DLD1 (cell line): ENCODE data around the gene GABRA1.

Experiments
- in situ Hi-C: cut with HindIII; loops from 2 replicates; pipeline ENCODE4 v1.10.0; 2017; ENCODE audit warnings: low sequenced_read_pairs

GABRA1 gene

DNA sequence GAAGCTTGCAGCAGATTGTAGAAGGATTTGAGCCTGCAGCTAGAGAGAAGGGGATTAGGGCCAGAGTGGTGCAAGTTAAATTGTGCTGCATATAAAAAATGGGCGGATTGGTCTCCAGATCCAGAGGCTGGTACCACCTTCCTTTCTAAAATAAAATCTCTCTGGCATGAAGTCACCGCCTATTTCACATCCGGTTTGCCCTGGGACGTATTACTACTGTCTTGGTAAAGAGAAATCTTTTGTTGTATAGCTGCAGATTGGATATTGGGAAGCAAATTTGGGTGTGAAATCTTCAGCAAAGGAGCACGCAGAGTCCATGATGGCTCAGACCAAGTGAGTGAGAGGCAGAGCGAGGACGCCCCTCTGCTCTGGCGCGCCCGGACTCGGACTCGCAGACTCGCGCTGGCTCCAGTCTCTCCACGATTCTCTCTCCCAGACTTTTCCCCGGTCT, at the start of gene GABRA1:
GABRA1 (plus strand) TSS at position 180 of the 451 bp plus-strand sequence. CDS start 2,691 bp downstream, outside the sequence.
- in situ Hi-C loops: no loop called here

DNA sequence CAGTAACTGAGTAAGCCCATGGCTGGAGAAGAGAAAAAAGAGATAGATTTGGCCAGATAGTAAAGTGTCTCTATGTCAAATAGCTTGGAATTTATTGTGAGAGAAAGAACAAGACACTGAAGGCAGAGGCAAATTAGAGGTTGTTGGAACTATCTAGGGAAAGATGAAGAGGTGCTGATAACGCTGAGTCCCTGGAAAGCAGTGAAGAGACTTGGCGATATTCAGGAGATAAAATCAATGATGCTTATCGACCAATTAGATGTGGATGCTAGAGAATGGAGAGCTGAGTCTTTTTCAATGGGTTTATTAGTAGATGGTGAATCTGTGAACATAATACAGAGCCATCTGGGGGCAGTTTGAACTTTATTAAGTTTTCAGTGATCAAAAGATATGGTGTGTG, 48.6 kb upstream of the GABRA1 start:
- in situ Hi-C loops: no loop called here

DNA sequence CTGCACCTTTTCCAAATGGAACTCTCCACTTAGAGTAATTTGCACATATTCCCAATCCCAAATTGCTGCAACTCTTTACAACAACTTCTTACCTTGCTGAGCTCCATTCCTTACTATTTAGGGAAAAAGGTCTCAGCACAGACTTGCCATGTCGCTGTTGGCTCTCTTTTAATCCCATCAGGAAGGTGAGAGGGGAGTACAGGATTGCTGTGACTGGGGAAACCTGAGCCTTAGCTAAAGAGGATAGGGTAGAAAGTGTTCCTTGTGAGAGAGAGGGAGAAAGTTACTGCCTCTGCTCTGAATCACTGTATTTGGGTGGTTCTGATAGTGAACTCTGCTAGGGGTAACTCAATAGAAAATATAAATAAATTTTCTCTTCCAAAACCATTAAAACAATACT, 43.7 kb upstream of the GABRA1 start:
- in situ Hi-C loops: no loop called here

DNA sequence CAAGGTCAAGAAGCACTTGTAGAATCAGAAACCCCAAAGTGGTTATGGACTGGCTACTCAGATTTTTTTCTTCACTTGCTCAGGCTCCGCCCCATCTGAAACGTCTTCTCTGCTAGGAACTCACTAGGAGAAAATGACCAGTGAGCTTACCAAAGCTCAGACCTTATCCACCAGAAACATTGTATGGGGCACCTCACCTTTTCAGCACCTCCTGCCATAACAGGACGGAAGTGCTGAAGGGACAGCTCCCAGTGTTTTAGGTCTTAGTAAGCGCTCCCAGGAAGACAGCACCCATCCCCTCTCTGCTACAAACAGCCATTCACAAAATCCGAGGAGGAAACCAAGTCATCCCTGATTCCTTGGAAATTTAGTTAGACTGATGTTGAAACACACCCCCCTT, 1.2 kb upstream of the GABRA1 start:
- in situ Hi-C loops: no loop called here

- in situ Hi-C loops: no loop called here
Measured at GRCh38 chr5:161847447-161847846, 473 bp upstream of the GABRA1 start.

GRCh38 chr5:161850491-161850890, 2.6 kb downstream of the GABRA1 start:
- in situ Hi-C loops: no loop called here

DNA sequence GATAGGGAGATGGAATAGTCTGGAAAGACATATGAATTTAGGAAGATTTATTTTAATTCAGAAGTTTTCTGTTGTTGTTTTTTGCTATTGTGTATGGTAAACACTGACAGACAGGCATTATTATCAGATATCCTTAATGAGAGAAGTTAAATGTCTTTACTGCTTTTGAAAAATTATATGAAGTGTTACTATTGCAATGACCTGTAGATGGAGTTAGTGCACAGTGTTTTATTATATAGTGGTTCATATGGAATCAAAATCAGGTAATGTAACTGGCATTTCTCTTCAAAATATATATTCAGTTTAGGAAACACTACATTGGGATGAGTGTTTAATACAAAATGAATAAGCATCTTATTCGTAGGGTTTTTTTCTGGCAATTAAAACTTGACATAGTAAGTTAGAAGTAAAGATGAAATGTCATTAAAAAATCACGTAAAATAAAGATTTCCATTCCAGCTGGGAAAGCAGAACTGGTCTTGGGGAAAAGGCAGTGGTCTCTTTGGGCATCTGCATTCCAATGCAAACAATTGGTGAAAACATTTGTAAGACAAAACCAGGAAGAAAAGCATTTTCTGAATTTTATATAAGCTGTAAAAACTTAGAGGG, 3.9 kb downstream of the GABRA1 start:
- in situ Hi-C loops: no loop called here

- in situ Hi-C loops: no loop called here
Measured at GRCh38 chr5:161857358-161857757, 9.4 kb downstream of the GABRA1 start.

DNA sequence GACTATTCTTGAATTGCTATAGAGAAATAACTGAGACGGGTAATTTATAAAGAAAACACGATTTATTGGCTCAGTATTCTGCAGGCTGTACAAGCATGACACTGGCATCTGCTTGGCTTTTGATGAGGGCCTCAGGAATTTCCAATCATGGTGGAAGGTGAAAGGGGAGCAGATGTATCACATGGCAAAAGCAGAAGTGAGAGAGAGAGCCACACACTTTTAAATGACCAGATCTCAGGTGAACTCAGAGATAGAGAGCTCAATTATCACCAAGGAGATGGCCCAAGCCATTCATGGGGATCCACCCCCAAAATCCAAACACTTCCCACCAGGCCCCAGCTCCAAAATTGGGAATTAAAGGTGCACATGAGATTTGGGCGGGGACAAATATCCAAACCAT, 15.3 kb downstream of the GABRA1 start:
- in situ Hi-C loops: no loop called here

- in situ Hi-C loops: no loop called here
Measured at GRCh38 chr5:161863811-161864210, 15.9 kb downstream of the GABRA1 start.

DNA sequence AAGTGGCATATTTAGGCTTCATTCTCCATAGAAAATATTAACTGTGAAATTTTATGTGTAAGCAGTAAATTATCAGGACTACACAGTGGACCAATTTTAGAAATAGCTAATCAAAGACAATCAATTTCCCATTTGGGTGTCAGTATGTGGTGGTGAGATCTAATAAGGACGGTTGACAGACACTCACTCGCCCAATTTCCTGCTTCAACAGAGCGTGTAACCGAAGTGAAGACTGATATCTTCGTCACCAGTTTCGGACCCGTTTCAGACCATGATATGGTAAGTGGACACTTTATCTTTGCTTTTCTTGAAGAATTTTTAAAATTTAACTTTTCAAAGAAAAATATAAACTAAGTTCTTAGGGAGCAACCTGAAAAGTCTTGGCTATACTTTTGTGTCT, 17.6 kb downstream of the GABRA1 start:
- in situ Hi-C loops: no loop called here

DNA sequence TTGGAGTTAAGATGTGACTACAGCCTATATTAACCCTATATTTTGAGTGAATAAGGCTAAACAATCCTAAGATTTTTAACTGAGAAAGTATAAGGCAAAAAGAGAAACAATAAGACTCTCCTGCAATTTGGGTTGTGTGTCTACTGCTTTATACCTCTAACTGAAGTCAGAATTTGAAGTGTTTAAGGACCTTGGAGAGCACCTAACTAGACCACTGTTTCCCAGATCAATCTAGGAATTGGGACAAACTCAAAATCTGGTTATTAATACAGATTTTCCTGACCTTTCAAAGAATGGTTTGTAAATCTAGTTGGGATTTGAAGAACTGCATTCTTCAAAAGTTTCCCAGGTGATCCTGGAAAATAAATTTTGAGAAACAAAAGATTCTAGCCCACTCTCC, 42.1 kb downstream of the GABRA1 start:
- in situ Hi-C loops: no loop called here

- in situ Hi-C loops: no loop called here
Measured at GRCh38 chr5:161895514-161895913, 47.6 kb downstream of the GABRA1 start.

- in situ Hi-C loops: no loop called here
Measured at GRCh38 chr5:161897033-161897432, 49.1 kb downstream of the GABRA1 start.

- in situ Hi-C loops: no loop called here
Measured at GRCh38 chr5:161899590-161899989, 51.7 kb downstream of the GABRA1 start.

DNA sequence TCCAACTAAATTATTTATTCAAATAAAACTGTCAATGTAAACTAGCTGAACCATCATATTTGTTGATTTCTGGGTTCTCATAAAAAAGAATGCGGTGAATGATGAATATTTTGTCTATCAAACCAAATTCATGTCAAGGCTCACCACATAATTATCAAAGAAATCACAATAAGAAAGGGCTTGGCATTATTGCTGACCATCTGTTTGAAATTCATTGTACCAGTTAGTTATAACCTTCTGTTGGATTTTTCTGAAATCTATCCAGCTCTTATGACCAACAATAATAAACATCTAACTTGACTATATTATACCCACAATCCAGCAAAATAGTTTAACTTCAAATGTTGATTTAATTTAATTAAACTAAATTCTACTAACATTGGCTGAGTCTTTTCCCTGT, 53.1 kb downstream of the GABRA1 start:
- in situ Hi-C loops: no loop called here

GRCh38 chr5:161921781-161922180, 73.9 kb downstream of the GABRA1 start:
- in situ Hi-C loops: no loop called here

DNA sequence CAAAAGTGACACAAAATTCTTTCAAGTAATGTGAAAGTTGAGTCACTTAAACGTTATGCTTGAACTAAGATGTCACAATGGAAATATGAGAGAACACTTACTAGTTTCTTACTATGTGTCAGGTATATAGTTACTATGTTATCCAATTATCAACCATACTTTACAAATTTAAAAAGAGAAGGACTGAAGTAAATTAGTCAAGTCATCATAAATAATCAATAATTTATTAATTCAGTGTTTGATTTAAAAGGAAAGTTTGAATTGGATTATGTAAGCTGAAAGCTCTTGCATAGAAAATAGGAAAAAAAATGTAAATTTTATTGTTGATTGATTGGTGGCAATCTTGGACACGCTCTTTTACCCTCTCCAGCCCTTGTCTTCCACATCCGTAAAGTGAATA, 76.3 kb downstream of the GABRA1 start:
- in situ Hi-C loops: no loop called here

GRCh38 chr5:161925960-161926359, 78.0 kb downstream of the GABRA1 start:
- in situ Hi-C loops: no loop called here

- in situ Hi-C loops: no loop called here
Measured at GRCh38 chr5:161934486-161934885, 86.6 kb downstream of the GABRA1 start.

DNA sequence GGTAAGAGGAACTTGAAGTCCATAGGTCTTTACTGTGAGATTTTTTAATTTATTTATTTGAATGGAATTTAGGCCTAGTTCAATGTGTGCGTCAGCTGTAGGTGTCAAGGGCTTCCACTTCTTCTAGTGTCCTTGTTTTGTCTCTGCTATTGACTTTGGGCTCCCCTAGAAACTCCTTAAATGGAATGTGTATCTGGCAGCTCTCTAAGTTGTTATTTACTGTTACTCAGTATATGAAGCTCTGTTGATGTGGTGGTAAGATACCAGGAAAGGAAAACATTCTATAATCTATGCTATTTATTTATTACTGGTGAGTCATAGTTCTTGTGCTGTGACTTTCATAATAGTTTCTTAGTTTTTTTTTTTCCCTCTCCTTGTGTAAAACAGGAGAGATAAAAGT, 97.1 kb downstream of the GABRA1 start:
- in situ Hi-C loops: no loop called here

DNA sequence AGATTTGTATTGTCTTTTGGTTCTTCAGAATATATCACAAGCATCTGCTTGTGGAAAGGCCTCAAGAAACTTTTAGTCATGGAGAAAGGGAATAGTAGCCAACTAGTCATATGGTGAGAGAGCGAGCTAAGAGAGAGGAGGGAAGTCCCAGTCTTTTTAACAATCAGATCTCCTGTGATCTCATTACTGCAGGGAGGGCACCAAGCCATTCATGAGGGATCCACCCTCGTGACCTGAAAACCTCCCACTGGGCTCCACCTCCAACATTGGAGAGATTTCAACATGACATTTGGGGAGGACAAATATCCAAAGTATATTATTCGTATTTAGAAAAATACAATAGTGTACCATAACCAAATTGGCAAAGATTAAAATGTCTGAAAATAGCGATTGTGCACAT, 99.0 kb downstream of the GABRA1 start:
- in situ Hi-C loops: no loop called here
